Naive thymus-derived CD8-positive, alpha-beta T cell (primary cell): ENCODE data around the gene SYNGR1. TPM values are rescaled to one million over a fixed set of nuclear protein-coding genes. Genes with fewer than 3 reads are reported as not detected.
A peak's percentile ranks its signal among the peaks of the same experiment; 100 is the strongest.

ENCODE experiments used
- ATAC-seq, 2 donors: fragments of 150-1000 bp; cut with Tn5 transposase in 1 of 2; sonication (Bioruptor Pico), chemical (Tn5 transposase) in 1 of 2; 1 replicate in 1 of 2; 2 replicates in 1 of 2; pipeline ENCODE4 v1.10.0; 2021; ENCODE audit warnings: mild to moderate bottlenecking in 2 of 2, moderate library complexity in 2 of 2
- POLR2A ChIA-PET: fragments of 350-600 bp; sonication (Branson Sonifier 250); formaldehyde crosslinking; loops from one replicate; lab custom pipeline; 2021; ENCODE audit warnings: antibody characterized with exemption; lab: Charles Lee
- DNase-seq, 10 donors: peaks; one replicate each; pipeline versions ENCODE4 v3.0.0 to v3.0.0-alpha.2; 2020 to 2022
- H3K27ac Mint-ChIP-seq, 10 donors: one replicate each; pipeline ENCODE4 v1.8.0; 2020 to 2022; ENCODE audit warnings: mild to moderate bottlenecking in 10 of 10, mixed read lengths in 10 of 10, moderate library complexity in 4 of 10, inconsistent platforms in 1 of 10
- H3K27me3 Mint-ChIP-seq, 5 donors: one replicate each; pipeline ENCODE4 v1.8.0; 2021 to 2022; ENCODE audit warnings: mixed read lengths in 5 of 5
- H3K36me3 Mint-ChIP-seq, 3 donors: one replicate each; pipeline ENCODE4 v1.8.0; 2020 to 2022; ENCODE audit warnings: mixed read lengths in 3 of 3, mild to moderate bottlenecking in 2 of 3, inconsistent platforms in 1 of 3
- H3K4me1 Mint-ChIP-seq, 4 donors: one replicate each; pipeline ENCODE4 v1.8.0; 2021 to 2022; ENCODE audit warnings: mixed read lengths in 4 of 4
- H3K4me3 Mint-ChIP-seq, 10 donors: one replicate each; pipeline ENCODE4 v1.8.0; 2020 to 2022; ENCODE audit warnings: mild to moderate bottlenecking in 10 of 10, mixed read lengths in 10 of 10, moderate library complexity in 6 of 10, inconsistent platforms in 1 of 10
- H3K9me3 Mint-ChIP-seq, 9 donors: one replicate each; pipeline ENCODE4 v1.8.0; 2020 to 2022; ENCODE audit warnings: mixed read lengths in 9 of 9, mild to moderate bottlenecking in 3 of 9, inconsistent platforms in 1 of 9, moderate library complexity in 1 of 9
- polyA plus RNA-seq, 3 donors: library from polyadenylated mRNA; unstranded; fragments of 300-500 nt; fragmentation: Illumina TruSeq; gene quantifications; one replicate each; pipeline ENCODE4 v1.2.3, GENCODE V29; 2021
- total RNA-seq, 8 experiments: library from RNA in 2 of 8; stranded (reverse) in 2 of 8; gene quantifications; one replicate each; pipeline ENCODE4 v1.2.3 and lab custom pipeline; 2021 to 2026

The SYNGR1 gene
- total and polyA plus RNA-seq, 5 experiments from 2014 or later = 10.0 to 14.8 (median 11.4) TPM

DNA sequence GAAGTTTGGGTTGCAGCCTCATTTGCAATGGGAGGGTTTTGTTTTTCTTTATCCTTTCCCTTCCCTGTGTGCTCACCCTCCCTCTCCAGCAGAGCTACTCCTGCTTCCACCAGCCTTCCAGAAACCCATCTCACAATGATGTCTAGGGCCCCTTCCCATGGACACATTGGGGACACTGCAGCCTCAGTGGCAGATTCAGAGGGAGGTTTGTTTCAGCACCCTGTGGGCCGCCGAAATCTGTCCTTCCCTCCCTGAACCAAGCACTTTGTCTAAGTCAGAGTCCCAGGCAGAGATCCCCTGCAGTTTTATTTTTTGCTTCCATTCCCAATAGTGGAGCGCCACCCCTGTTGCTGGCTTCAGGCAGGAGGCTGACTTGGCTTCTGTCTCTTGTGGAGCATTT, 8.6 kb upstream of the SYNGR1 start:
- DNase-seq (no peak), ATAC-seq (no peak)
- no peaks in the 10 kb centered on the region for H3K36me3 Mint-ChIP-seq
- H3K9me3 Mint-ChIP-seq = no peaks in the 10 kb centered on the region
- peaks cover 0 to 3% (median 0%) of the 10 kb centered on the region in 5 donors for H3K27me3 Mint-ChIP-seq
- no peak overlapping the region for H3K27ac Mint-ChIP-seq
- H3K4me3 Mint-ChIP-seq = no peak overlapping the region
- POLR2A ChIA-PET = no interaction called here
- H3K4me1 Mint-ChIP-seq = peaks cover 3 to 8% (median 4%) of the 10 kb centered on the region in 4 donors

- H3K9me3 Mint-ChIP-seq = no peaks in the 10 kb centered on the region
- ATAC-seq (peak; percentile 93 to 99), DNase-seq (peak; percentile 28 to 79 (median 52))
- no peak overlapping the region for H3K4me3 Mint-ChIP-seq
- H3K4me1 Mint-ChIP-seq = peaks cover 3 to 8% (median 4%) of the 10 kb centered on the region in 4 donors
- H3K27me3 Mint-ChIP-seq = peaks cover 0 to 5% (median 0%) of the 10 kb centered on the region in 5 donors
- H3K27ac Mint-ChIP-seq = peak overlapping the region in 2 of 10 donors; percentile 11 to 23
- POLR2A ChIA-PET = interaction anchor here (0.6 to 1.4 kb wide), 7 partner anchors 20 to 1162 kb away, joined by 3 to 7 read pairs (median 4); partner anchors contain the start of genes PLA2G6, RPL3 and TAB1
- no peaks in the 10 kb centered on the region for H3K36me3 Mint-ChIP-seq
Observed at GRCh38 chr22:39343259-39344045, 6.3 kb upstream of the SYNGR1 start.

DNA sequence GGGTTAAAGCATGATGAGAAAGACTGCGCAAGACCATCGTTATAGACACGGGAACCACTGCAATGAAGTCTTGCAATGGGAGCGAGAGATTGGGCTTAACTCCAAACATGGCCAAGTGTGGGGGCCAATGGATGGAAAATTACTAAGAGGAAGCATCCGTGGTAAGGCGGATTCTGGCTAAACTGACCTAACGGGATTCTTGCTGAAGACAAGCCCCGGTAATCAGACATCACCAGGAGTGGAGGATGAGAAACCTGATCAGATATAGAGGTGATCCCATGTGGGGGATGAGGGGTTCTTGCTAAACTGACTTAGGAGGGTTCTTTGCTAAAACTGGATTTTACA, 5.8 kb upstream of the SYNGR1 start:
- no peak overlapping the region for H3K4me3 Mint-ChIP-seq
- peaks cover 5 to 10% (median 7%) of the 10 kb centered on the region in 4 donors for H3K4me1 Mint-ChIP-seq
- no peaks in the 10 kb centered on the region for H3K36me3 Mint-ChIP-seq
- peaks cover 0 to 5% (median 0%) of the 10 kb centered on the region in 5 donors for H3K27me3 Mint-ChIP-seq
- DNase-seq (no peak), ATAC-seq (no peak)
- H3K9me3 Mint-ChIP-seq = no peaks in the 10 kb centered on the region
- no peak overlapping the region for H3K27ac Mint-ChIP-seq
- POLR2A ChIA-PET = interaction anchor here (0.9 to 1.4 kb wide), 3 partner anchors 55 to 185 kb away, joined by 3 to 7 read pairs (median 3); partner anchors contain the start of gene TAB1

GRCh38 chr22:39345231-39345630, 4.6 kb upstream of the SYNGR1 start:
- no peak overlapping the region for H3K27ac Mint-ChIP-seq
- DNase-seq = no peak
- POLR2A ChIA-PET = interaction anchor here (0.6 kb wide), 1 partner anchor 163 kb away, joined by 3 read pairs; no protein-coding TSS in a partner anchor
- no peaks in the 10 kb centered on the region for H3K9me3 Mint-ChIP-seq
- peaks cover 9 to 17% (median 13%) of the 10 kb centered on the region in 4 donors for H3K4me1 Mint-ChIP-seq
- ATAC-seq = no peak
- H3K27me3 Mint-ChIP-seq = peaks cover 0 to 5% (median 2%) of the 10 kb centered on the region in 5 donors
- H3K4me3 Mint-ChIP-seq = no peak overlapping the region
- H3K36me3 Mint-ChIP-seq = no peaks in the 10 kb centered on the region

DNA sequence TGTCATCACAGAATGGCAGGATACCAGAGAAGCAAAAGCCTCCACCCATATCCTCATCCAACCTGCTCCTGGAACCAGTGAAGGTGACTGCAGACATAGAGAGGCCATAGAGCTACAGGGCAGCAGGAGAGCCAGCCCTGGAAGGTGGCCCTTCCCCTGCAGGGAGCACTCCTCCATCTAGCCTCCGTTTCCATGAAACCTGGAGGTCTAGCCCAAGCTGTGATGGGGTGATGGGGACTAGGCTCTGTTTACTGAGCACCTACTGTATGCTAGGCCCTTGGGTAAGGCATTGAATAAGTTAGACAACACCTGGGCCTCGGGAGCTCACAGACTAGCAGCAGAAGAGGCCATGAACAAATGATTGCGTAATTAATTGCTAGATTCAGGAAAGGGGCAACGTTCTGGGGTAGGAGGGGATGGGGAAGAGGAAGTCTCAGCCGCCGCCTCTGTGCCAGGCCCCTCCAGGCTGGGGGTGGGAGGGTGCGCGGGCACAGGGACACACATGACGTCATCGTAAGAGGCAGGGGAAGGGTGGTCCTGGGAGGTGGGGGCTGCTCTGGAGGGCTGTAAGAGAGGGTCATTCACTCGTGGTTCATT, 784 bp upstream of the SYNGR1 start:
- DNase-seq (peak in 4 of 10 donors; percentile 18 to 28 (median 22)), ATAC-seq (peak; percentile 19 to 46)
- H3K27ac Mint-ChIP-seq = peak overlapping the region; percentile 59 to 95 (median 89)

GRCh38 chr22:39349506-39349966, 255 bp upstream of the SYNGR1 start:
- peak overlapping the region; percentile 84 to 94 (median 90) for H3K4me3 Mint-ChIP-seq
- POLR2A ChIA-PET = interaction anchor here (0.6 to 5.5 kb wide), 12 partner anchors 9 to 198 kb away, joined by 3 to 70 read pairs (median 3); partner anchors contain the start of genes CBX7, RPL3 and TAB1
- peak overlapping the region; percentile 59 to 95 (median 89) for H3K27ac Mint-ChIP-seq

More for the DNA sequence above, 784 bp upstream of the SYNGR1 start:
- Mint-ChIP-seq H3K27me3 (peaks cover 0 to 3% (median 2%) of the 10 kb centered on the region in 5 donors), H3K4me3 (peak overlapping the region; percentile 84 to 94 (median 90)), H3K36me3 (no peaks in the 10 kb centered on the region), H3K9me3 (no peaks in the 10 kb centered on the region), H3K4me1 (peaks cover 7 to 40% (median 26%) of the 10 kb centered on the region in 4 donors)
- POLR2A ChIA-PET = interaction anchor here (0.6 to 5.5 kb wide), 13 partner anchors 9 to 566 kb away, joined by 3 to 70 read pairs (median 3); partner anchors contain the start of genes CBX7, RPL3 and TAB1

DNA sequence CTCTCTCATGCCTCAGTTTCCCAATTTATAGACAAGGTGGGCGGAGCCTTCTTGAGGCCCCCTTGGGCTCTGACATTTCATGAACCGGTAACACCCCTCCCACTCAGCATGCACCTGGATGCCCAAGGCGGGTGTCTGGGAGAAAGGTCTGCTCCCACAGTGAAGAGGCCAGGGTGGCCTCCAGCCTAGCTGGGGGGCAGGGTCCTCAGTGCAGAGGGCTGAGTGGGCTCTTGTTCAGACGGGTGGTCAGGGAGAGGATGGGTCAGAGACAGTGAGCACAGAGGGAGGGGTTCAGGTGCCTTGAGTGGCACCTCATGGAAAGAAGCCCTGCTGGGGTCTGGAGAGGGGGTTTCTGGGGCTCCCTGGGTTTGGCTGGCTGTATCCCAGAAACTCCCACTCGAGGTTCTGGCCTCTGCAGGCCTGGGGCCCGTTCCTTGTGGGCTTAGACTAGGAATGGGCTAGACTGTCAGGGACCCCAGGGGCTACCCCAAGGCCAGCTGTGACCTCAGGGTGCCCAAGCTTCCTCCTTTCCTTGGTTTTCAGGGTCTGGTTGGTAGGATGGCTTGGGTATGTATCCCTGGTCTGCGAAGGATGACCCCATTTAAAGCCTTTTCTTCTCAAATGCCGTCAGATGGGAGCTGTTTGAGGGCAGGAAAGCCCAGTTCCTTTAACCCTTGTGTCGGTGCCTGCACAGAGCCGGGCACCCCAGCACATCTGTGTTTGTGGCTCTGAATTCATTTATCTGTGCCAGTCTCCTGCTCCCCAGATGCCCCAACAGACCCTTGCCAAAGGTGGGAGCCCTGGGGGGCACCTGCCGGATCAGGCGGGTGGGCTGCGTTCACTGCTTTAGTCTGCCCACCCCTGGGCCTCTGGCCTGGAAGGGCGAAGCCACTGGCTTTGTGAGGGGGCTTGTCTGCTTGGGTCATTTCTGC, 1.2 kb downstream of the SYNGR1 start:
- POLR2A ChIA-PET = interaction anchor here (0.9 to 5.5 kb wide), 10 partner anchors 22 to 178 kb away, joined by 3 to 70 read pairs (median 3); partner anchors contain the start of genes ATF4, MIEF1, RPL3 and TAB1
- peaks cover 0 to 3% (median 2%) of the 10 kb centered on the region in 5 donors for H3K27me3 Mint-ChIP-seq
- peak in 1 of 10 donors; percentile 10 for DNase-seq
- H3K27ac Mint-ChIP-seq = peak overlapping the region in 8 of 10 donors; percentile 20 to 89 (median 76)
- peak overlapping the region; percentile 61 to 90 (median 80) for H3K4me3 Mint-ChIP-seq
- ATAC-seq = peak in 1 of 2 donors; percentile 6
- peaks cover 7 to 40% (median 26%) of the 10 kb centered on the region in 4 donors for H3K4me1 Mint-ChIP-seq
- no peaks in the 10 kb centered on the region for H3K36me3 Mint-ChIP-seq
- no peaks in the 10 kb centered on the region for H3K9me3 Mint-ChIP-seq

More at GRCh38 chr22:39349506-39349966, 255 bp upstream of the SYNGR1 start:
- H3K27me3 Mint-ChIP-seq = peaks cover 0 to 3% (median 2%) of the 10 kb centered on the region in 5 donors
- peaks cover 7 to 40% (median 26%) of the 10 kb centered on the region in 4 donors for H3K4me1 Mint-ChIP-seq
- ATAC-seq (peak; percentile 50 to 61), DNase-seq (peak; percentile 17 to 73 (median 49))
- no peaks in the 10 kb centered on the region for H3K9me3 Mint-ChIP-seq
- no peaks in the 10 kb centered on the region for H3K36me3 Mint-ChIP-seq

DNA sequence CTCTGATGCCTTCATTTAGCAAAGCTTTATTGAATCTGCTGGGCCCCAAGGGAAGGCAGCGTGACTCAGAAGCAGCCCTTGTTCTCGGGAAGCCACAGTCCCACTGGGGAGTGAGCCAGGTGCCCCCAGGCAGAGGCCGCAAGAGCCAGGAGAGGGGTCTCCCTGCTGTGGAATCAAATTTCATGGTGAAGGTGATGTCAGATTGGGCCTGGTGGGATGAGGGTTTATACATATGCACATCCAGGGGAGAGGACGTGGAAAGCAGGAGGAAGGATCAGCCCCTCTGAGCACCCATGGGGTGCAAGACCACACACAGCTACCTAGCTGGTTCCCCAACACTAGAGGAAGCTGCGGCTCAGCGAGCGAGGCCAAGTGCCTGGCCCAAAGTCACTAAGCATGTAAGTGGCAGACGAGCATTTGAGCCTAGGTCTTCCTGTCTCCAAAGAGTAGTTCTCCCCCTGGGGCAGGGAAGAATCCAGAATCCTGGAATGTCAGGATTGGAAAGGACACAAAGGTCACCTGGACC, 2.0 kb downstream of the SYNGR1 start:
- no peaks in the 10 kb centered on the region for H3K9me3 Mint-ChIP-seq
- H3K36me3 Mint-ChIP-seq = no peaks in the 10 kb centered on the region
- DNase-seq (peak in 6 of 10 donors; percentile 9 to 77 (median 24)), ATAC-seq (peak in 1 of 2 donors; percentile 65)
- H3K4me1 Mint-ChIP-seq = peaks cover 7 to 40% (median 27%) of the 10 kb centered on the region in 4 donors
- peak overlapping the region in 9 of 10 donors; percentile 61 to 90 (median 77) for H3K4me3 Mint-ChIP-seq
- POLR2A ChIA-PET = interaction anchor here (0.9 to 5.5 kb wide), 10 partner anchors 21 to 177 kb away, joined by 3 to 70 read pairs (median 3); partner anchors contain the start of genes ATF4, MIEF1, RPL3 and TAB1
- peaks cover 0 to 2% (median 0%) of the 10 kb centered on the region in 5 donors for H3K27me3 Mint-ChIP-seq
- peak overlapping the region in 7 of 10 donors; percentile 26 to 89 (median 78) for H3K27ac Mint-ChIP-seq

GRCh38 chr22:39352306-39352891, 2.6 kb downstream of the SYNGR1 start:
- POLR2A ChIA-PET = interaction anchor here (0.9 to 5.5 kb wide), 9 partner anchors 13 to 177 kb away, joined by 3 to 70 read pairs (median 3); partner anchors contain the start of genes ATF4, RPL3 and TAB1
- Mint-ChIP-seq H3K4me3 (peak overlapping the region in 4 of 10 donors; percentile 36 to 90 (median 68)), H3K27me3 (peaks cover 0 to 2% (median 0%) of the 10 kb centered on the region in 5 donors), H3K4me1 (peaks cover 7 to 40% (median 27%) of the 10 kb centered on the region in 4 donors), H3K36me3 (no peaks in the 10 kb centered on the region), H3K9me3 (no peaks in the 10 kb centered on the region), H3K27ac (peak overlapping the region in 3 of 10 donors; percentile 78 to 79 (median 79))
- ATAC-seq (no peak), DNase-seq (peak in 1 of 10 donors; percentile 10)

DNA sequence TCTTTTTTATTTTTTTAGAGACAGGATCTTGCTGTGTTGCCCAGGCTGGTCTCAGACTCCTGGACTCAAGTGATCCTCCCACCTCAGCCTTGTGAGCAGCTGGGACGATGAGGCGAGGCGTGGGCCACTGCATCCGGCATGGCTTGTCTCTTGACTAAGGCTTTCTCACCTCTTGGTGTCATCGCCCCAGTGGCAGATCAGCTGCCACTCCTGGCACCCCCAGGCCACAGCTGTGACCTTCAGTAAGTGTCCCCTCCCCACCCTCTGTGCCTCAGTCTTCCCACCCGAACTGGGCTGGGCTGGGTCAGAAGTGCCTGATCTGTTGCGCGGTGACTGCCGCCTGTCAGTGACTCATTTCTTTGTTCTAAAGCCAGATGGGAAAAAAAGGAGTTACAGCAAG, 3.6 kb downstream of the SYNGR1 start:
- H3K4me3 Mint-ChIP-seq = peak overlapping the region in 2 of 10 donors; percentile 4 to 11
- H3K4me1 Mint-ChIP-seq = peaks cover 7 to 40% (median 27%) of the 10 kb centered on the region in 4 donors
- H3K36me3 Mint-ChIP-seq = peaks cover 0 to under 1% (median 0%) of the 10 kb centered on the region in 3 donors
- ATAC-seq (no peak), DNase-seq (no peak)
- peaks cover 0 to 2% (median 0%) of the 10 kb centered on the region in 5 donors for H3K27me3 Mint-ChIP-seq
- no peaks in the 10 kb centered on the region for H3K9me3 Mint-ChIP-seq
- peak overlapping the region in 3 of 10 donors; percentile 33 to 63 (median 43) for H3K27ac Mint-ChIP-seq
- POLR2A ChIA-PET = interaction anchor here (0.9 to 5.5 kb wide), 4 partner anchors 14 to 167 kb away, joined by 3 to 70 read pairs (median 10); partner anchors contain the start of genes ATF4 and RPL3
